GM12865 (cell line): ENCODE results near the gene KLRC3.
"Not testable (repeated sequence)": the region's sequence is repeated elsewhere in the genome, so short reads cannot be mapped to it uniquely, and the experiment has no call there.

ENCODE experiments used
- DNase-seq: peaks from one replicate; pipeline ENCODE4 v3.0.0; 2010; ENCODE audit warnings: low read depth
- H3K4me3 ChIP-seq: 2 replicates; pipeline ENCODE4 v1.5.1; 2011; ENCODE audit warnings: mild to moderate bottlenecking, low read depth, low read length, control low read depth
- CTCF ChIP-seq: IDR thresholded peaks from 2 replicates; pipeline ENCODE4 v1.5.1; 2011; ENCODE audit warnings: low read length, control low read depth, low read depth, inconsistent platforms; ENCODE audit not compliant: insufficient read depth; ENCODE audit errors: missing control alignments

Gene KLRC3

GRCh38 chr12:10369557-10370415 lies 50.6 kb downstream of the KLRC3 start:
- DNase-seq = no peak
- no peak overlapping the region for H3K4me3 ChIP-seq
- TF ChIP-seq CTCF = no peak

- no peak for TF ChIP-seq CTCF
- no peak for DNase-seq
- H3K4me3 ChIP-seq = no peak overlapping the region
Measured at GRCh38 chr12:10368206-10369171, 51.9 kb downstream of the KLRC3 start.

GRCh38 chr12:10367714-10368113 lies 52.7 kb downstream of the KLRC3 start:
- not testable (repeated sequence) for DNase-seq

GRCh38 chr12:10366875-10367274 lies 53.5 kb downstream of the KLRC3 start:
- no peak overlapping the region for H3K4me3 ChIP-seq
- TF ChIP-seq CTCF = peak; percentile 4
- no peak for DNase-seq

More at GRCh38 chr12:10367714-10368113, 52.7 kb downstream of the KLRC3 start:
- H3K4me3 ChIP-seq = not testable (repeated sequence)

- no peak overlapping the region for H3K4me3 ChIP-seq
- no peak for TF ChIP-seq CTCF
- no peak for DNase-seq
Measured at GRCh38 chr12:10365696-10366405, 54.5 kb downstream of the KLRC3 start.

- peak; percentile 81 for DNase-seq
- peak overlapping the region; percentile 60 for H3K4me3 ChIP-seq
- no peak for TF ChIP-seq CTCF
Measured at GRCh38 chr12:10364815-10365622, 55.4 kb downstream of the KLRC3 start.
